ENCODE results near the gene ZNF460. TPM values are rescaled to one million over a fixed set of nuclear protein-coding genes. Genes with fewer than 3 reads are reported as not detected.

Gene ZNF460
- total RNA-seq, 1 donor from 2014 or later, result 63.1 TPM

DNA sequence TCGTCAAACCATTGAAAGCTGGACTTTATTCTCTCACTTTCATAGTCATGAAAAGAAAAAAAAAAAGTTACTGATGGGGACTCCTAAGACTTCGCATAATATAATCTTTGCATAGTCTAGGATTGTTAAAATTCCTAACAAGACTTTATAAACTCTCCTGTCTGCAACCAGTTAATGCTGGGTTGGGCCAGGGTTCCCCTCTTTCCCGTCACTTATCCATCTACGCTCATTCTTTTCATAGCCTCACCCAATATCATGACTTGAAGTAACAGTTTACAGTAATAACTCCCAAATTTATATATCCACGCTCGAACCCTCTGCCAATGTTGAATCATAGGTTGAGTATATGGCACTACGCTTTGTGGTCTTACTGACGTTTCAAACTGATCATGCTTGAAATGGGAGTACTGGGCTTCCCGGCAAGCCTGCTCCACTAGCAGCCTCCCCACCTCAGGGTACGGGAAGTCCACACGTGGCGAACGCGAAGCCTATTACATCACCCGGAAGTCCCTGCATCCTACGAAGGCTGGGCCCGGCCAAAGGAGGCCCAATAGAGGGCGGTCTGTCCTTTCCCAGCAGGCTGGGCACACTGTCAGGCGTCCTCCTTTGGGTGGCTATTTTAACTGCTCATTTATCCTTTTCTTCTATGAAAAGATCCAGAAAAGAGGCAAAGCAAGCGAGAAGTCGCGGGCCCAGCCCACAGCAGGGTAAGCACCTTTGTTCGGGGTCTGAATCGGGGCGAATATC, 694 bp upstream of the ZNF460 start:
- DNase-seq (ENCODE audit: low spot score), result peak; percentile 91

DNA sequence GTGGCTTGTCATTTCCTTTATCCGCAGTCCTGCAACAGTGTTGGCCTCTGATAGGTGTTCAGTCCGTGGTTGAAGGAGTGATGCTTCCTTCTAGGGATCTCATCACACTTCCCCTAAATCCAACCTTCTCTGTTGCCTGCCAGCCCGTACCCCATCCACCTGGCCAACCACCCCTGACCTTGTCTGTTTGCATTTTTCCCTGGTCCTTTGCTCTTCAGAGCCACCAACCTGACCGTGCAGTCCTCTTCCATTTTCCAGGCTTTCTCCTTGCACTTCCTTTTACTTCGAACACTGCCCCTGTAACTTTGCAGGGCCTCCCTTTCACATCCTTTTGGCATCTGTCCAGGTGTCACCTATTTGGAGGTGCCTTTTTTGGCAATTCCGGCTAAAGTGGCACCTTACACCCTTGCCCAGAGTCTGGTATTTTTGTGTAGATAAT, 696 bp downstream of the ZNF460 start:
- no peak for DNase-seq (ENCODE audit: low spot score)

DNA sequence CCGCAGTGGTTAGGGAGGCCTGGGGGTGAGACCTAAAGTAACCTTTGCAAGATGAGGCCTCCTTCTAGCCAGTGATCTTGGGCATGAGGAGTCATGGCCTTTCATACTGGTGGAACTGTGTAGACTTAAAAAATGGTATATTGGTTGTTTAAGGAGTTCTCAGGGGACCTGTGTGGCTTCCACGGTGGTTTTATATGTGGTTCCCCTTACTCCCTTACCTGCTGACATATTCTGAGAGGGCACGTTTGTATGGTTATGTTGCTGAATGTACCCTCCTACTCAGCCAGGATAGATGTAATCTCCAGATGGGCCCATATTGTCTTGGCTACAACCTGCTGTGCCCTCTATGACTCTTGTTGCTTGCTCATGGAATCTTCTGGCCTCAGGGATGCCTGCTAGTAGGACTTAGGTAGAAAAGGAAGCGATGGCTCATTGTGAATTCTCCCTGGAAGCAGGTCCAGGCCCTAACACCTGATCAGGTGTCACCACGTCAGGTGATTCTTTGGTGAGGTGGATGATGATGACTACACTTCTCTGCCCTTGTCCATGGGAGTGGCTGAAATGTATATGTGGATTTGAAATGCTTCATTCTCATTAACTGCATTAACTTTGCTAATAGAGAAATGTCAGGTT, 1.8 kb downstream of the ZNF460 start:
- DNase-seq (ENCODE audit: low spot score), result no peak

DNA sequence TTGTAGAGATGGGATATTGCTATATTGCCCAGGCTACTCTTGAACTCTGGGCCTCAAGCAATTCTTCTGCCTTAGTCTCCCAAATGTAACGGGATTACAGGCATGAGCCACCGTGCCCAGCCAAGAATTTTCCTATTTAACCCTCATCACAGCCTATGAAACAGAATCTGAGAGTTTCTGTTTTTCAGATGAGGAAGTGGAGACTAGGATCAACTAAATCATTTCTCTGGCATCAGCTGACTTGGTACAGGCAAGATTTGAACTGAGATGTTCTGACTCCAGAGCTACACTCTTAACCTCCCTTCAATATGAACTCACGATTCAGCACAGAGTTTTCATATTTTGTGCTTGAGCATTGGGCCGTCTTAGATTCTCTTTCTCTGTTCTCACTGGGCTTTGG, 8.1 kb downstream of the ZNF460 start:
- no peak for DNase-seq (ENCODE audit: low spot score)

DNA sequence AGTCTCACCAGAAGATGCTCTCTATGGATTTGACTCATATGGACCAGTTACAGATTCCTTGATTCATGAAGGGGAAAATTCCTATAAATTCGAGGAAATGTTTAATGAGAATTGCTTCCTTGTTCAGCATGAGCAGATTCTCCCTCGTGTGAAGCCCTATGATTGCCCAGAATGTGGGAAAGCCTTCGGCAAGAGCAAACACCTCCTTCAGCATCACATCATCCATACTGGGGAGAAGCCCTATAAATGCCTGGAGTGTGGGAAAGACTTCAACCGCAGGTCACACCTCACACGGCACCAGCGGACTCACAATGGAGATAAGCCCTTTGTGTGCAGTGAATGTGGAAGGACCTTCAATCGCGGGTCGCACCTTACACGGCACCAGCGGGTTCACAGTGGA, 10.7 kb downstream of the ZNF460 start:
- DNase-seq (ENCODE audit: low spot score), result no peak

DNA sequence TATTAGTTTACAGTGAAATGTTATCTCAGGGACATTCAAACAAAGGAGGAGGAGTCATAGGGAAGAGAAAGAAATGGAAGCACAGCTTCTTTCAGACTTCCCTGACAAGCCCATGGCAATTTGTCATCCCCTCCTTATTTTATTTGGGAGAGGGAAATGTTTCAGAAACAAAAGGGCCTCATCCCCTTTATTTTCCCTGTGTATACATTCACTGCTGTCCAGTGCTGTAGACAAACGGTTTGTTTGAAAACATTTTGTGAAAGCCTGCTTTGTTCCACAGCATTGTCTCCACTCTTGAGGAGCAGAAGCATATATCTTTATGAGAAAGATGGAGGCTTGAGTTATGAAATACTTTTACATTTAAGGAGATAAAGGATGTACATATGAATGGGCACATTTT, 12.3 kb downstream of the ZNF460 start:
- no peak for DNase-seq (ENCODE audit: low spot score)

DNA sequence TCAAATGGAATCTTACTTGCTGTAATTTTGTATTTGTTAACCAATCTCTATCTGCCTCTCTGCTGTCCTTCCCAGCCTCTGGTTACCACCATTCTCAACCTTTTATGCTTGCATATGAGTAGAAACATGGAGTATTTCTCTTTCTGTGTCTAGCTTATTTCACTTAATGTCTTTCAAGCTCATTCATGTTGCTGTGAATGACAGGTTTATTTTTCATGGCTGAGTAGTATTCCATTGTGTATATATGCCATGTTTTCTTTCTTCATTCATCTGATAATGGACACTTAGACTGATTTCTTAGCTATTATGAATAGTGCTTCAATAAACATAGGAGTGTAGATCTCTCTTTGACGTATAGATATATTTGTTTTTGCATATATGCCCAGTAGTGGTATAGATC, 13.4 kb downstream of the ZNF460 start:
- DNase-seq (ENCODE audit: low spot score), result no peak

DNA sequence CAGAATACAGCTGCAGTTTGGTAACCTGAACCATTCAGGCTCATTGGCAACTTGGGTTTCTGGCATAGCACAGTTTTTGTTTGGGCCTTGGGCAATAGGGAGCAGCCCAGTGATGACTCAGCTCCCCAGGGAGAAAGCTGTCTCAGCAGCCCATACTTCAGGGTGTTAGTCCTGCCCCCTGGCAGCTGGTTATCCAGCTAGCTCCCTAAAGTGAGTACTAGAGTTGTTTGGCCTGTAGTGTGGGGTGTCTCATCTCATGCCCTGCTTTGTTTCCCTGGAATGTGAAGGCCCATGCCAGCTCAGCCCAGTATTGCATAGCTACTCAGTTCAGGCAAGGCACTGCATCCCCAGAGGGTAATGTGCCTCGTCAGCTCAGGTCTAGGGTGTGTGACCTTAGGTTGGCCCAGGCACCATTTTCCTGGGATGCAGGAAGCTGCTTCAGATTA, 21.8 kb downstream of the ZNF460 start:
- DNase-seq (ENCODE audit: low spot score), result peak; percentile 22

DNA sequence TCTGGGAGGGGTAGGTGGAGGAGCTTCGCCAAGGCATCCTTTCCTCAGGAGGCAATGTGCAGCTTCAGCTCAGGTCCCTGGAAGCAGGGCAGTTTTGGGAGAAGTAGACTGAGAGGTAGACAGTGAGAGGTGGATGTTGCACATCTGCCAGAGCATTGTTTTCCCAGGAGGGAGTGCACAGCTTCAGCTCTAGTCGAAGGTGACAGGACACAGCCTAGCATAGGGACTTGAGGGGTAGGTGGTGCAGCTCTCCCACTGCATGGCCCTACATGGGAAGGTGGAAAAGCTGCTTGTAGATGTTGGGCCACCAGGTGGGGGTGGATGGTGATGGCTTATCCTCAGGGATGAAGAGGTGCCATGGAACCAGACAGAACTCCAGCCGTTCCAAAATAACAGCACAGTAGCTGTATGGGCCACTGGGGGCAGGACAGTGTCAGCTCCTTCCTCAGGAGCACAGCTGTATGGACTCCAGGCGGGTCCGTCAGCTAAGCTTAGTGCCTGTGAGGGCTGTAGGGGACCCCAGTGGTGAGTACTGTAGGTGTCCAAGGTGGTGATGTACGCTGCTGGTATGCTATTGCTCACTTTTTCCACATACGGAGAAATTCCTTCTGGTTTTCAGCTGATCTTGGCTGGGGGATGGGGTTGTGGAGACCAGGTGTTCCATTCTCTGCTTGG, 22.6 kb downstream of the ZNF460 start:
- DNase-seq (ENCODE audit: low spot score), result no peak

DNA sequence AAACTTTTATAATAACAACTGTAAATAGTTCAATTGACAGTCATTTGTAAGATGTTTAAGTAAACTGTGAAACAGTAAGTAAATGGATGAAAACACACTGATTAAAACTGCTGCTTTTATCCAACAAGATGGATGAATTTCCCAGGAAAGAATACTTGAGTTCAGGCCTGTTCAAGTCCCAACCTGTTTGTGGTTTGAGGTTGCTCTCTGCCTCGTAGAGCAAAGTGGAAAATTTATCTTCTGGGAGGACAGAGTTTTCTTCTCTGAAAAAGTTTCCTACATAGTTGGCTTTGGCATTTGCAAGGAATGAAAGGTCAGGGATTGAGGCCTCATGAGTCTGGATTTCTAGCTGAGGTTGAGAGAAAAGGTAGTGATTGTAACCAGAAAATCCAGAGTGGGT, 24.8 kb downstream of the ZNF460 start:
- DNase-seq (ENCODE audit: low spot score), result no peak

DNA sequence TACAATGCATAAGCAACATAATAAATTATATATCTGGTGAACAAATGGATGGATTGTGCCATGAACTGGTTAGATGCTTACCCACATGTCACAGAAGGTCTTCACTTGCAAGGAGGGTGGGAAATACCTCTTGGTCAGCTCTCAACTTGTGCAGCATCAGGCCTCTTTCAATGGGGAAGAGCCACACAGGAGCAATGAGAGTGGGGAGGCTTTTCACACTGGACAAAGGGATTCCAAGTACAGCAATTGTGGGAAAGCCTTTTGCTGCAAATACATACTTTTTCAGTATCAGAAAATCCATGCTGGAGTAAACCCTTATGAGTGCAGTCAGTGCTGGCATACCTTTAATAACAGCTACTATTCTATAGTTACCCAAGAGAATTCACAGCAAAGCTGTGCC, 28.2 kb downstream of the ZNF460 start:
- DNase-seq (ENCODE audit: low spot score), result no peak

DNA sequence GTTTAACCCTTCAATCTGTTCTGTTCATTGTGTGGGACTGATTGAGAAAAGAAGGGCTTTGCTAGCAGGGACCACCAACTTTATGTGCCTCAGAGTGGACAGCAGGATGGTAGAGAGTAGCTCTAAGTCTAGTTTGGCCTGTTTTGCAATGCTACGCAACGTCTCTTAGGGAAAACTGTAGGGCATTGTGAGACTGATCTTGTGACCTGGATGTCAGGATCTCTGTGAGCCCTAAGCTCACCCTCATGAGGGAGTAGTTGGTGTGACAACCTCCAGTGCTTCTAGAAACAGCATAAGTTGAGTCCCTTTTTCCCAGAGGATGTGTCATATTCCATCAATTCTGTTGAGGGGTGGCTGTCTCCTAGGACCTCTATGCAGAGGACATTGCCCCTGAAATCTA, 30.5 kb downstream of the ZNF460 start:
- DNase-seq (ENCODE audit: low spot score), result no peak

DNA sequence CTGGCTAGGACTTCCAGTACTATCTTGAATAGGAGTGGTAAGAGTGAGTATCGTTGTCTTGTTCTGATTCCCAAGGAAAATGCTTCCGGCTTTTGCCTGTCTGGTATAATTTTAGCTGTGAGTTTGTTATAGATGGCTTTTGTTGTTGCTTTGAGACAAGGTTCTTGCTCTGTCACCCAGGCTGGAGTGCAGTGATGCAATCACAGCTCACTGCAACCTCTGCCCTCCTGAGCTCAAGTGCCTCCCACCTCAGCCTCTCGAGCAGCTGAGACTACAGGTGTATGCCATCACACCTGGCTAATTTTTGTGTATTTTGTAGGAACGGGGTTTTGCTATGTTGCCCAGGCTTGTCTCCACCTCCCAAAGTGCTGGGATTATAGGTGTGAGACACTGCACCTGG, 33.9 kb downstream of the ZNF460 start:
- DNase-seq (ENCODE audit: low spot score), result no peak

DNA sequence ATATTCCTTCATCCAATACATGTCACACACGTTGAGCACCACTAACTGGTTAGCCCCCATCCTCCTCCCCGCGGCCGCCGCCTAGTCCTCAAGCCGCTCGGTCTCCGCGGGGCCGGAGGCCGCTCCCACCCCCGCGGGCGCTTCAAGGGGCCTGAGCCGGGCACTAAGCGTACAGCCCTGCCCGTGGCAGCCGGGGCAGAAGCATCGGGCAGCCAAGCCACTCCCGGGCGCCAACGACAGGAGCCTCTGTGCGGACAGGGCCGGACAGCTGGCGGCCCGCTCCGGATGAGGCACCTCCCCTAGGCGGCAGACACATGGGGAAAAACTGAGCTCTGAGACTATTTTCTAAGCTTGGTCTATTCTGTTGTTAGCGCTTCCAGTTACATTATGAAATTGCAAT, 37.2 kb downstream of the ZNF460 start:
- no peak for DNase-seq (ENCODE audit: low spot score)

DNA sequence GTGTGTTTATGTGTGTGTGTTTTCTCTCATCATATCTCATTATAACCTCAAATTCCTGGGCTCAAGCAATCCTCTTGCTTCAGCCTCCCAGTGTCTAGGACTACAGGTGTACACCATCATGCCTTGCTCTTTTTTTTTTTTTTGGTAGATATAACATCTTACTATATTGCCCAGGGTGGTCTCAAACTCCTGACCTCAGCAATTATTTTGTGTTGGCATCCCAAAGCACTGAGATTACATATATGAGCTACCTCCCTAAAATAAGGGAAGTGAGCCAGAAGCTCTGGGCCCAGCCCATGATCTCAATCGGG, 39.5 kb downstream of the ZNF460 start:
- no peak for DNase-seq (ENCODE audit: low spot score)

DNA sequence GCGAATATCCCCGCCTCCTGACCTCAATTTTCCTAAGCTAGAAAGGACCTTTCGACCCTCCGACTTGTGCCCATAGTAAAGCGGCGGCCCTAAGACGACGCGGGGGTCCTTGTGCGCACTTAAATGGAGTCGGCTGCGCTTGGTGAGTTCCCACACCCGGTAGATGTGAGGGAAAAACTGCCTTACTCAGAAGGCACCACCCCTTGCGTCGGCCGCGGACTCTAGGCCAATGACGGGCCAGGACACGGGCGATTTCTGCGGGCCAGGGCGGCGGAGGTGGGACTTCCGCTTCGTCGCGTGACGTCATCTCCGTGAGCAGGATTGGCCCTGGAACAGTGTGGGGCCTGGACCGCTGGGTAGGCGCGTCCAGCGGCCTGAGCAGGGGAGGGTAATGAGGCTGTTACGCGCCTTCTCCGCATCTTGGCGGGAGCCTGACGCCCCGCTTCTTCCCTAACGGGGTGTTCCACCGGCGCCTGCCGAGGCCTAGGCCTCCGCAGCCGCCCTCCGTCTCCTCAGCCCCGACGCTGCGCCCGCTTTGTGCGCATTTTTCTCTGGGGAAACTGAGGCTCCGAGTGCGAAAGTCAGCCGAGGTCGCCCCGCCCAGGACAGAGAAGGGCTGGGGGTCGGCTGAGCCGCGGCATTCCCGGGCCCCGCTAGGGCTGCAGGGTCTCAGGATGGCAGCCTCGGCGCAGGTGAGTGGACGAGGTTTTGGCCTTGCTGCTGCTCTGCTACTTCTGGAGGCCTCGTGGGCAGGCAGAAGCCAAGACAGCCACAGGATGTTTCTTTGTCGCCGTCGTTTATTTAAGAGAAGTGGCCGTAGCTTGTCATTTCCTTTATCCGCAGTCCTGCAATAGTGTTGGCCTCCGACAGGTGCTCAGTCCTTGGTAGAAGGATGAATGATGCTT, 40.1 kb downstream of the ZNF460 start, which contains the start of gene ZNF543:
Gene ZNF543 (plus strand): TSS at position 293 of the 905 bp plus-strand sequence. CDS start 382 bp downstream, at position 675.
- peak; percentile 97 for DNase-seq (ENCODE audit: low spot score)

DNA sequence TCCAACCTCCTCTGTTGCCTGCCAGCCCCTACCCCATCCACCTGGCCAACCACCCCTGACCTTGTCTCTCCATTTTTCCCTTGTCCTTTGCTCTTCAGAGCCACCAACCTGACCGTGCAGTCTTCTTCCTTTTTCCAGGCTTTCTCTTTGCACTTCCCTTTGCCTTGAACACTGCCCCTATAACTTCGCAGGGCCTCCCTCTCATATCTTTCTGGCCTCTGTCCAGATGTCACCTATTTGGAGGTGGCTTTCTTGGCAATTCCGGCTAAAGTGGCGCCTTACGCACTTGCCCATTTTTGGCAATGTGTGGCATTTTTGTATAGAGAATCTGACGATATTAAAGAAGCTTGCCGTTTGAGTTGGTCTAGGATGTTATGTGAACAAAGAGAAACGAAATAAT, 40.8 kb downstream of the ZNF460 start:
- DNase-seq (ENCODE audit: low spot score), result no peak

DNA sequence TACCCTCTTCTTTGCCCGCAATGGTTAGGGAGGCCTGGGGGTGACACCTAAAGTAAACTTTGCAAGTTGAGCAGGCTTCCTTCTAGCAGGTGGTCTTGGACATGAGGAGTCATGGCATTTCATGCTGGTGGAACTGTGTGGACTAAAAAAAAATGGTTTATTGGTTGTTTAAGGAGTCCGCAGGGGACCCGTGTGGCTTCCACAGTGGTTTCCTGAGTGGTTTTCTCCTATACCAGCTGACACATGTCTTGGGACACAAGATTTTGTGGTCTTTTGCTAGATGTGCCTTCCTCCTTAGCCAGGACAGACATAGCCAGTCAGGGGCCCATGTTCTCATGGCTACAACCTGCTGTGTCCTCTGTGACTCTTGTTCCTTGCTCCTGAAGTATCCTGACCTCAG, 41.5 kb downstream of the ZNF460 start:
- DNase-seq (ENCODE audit: low spot score), result no peak

DNA sequence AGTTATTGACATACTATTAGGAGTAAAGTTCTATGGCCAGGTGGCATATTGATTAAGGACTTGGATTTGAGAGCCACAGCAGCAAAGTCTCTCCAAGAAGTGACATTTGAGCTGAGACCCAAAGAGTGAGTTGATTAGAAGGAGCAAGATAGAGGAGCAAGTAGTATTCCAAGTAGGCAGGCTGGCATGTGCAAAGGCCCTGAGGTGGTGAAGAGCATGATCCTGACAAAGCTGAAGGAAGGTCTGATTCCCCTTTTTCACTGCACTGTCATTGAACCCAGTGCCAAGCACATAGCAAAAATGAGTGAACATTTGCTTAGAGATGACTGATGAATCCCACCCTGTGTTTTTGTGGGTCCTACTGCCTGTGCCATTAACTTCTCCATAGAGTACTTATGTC, 44.7 kb downstream of the ZNF460 start:
- DNase-seq (ENCODE audit: low spot score), result no peak

DNA sequence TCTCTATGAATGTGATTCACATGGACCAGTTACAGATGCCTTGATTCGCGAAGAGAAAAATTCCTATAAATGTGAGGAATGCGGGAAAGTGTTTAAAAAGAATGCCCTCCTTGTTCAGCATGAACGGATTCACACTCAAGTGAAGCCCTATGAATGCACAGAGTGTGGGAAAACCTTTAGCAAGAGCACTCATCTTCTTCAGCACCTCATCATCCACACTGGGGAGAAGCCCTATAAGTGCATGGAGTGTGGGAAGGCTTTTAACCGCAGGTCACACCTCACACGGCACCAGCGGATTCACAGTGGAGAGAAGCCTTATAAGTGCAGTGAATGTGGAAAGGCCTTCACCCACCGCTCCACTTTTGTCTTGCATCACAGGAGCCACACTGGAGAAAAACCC, 47.7 kb downstream of the ZNF460 start:
- no peak for DNase-seq (ENCODE audit: low spot score)

DNA sequence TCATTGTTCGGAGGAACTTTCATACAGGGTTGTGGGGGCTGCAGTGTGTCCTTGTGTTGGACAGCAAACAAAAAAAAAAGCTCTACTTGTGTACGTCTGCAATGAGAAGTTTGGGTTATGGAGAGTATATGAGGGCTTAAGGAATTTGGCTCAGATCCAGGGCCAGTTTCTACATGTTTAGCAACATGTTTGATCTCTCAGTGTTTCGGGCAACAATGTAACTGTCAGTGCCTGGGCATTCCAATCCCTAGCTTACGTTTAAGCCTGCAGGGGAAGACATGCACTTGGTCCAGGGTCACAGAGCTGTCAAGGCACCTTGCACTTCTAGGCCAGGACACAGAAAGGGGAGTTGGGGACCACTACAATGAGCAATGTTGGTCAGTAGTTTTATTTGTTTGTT, 53.9 kb downstream of the ZNF460 start:
- no peak for DNase-seq (ENCODE audit: low spot score)

DNA sequence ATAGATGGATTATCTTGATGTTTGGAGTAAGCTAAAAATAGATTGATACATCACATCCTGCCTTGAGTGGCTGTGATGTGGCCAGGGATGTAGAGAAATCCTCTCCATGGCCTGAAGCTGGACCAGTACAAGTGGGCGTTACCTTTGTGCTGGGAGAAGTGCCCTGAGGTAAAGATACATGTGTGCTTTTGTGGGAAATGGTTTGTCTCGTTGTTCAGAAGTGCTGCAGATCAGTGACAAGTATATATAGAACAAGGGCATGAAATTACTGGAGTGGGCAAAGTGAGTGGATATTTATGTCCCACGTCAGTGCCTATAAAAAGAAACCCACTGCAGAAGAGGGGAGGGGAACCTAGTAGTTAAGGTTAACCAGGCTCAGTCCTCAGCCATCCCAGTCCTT, 58.6 kb downstream of the ZNF460 start:
- DNase-seq (ENCODE audit: low spot score), result no peak

All from mucosa of gallbladder (tissue), 1 donor.